Activated effector memory CD4-positive, alpha-beta T cell treated with Interleukin-2 at 50 U/mL for 16 hours (primary cell): ENCODE measurements around the gene NPPA.

Source experiments
- DNase-seq: peaks from one replicate; pipeline ENCODE4 v3.0.0-alpha.2; 2020

Gene NPPA

GRCh38 chr1:11873395-11874257, 26.0 kb upstream of the NPPA start:
- DNase-seq, result no peak

- no peak for DNase-seq
These were observed 25.0 kb upstream of the NPPA start for GRCh38 chr1:11872545-11872944.

DNA sequence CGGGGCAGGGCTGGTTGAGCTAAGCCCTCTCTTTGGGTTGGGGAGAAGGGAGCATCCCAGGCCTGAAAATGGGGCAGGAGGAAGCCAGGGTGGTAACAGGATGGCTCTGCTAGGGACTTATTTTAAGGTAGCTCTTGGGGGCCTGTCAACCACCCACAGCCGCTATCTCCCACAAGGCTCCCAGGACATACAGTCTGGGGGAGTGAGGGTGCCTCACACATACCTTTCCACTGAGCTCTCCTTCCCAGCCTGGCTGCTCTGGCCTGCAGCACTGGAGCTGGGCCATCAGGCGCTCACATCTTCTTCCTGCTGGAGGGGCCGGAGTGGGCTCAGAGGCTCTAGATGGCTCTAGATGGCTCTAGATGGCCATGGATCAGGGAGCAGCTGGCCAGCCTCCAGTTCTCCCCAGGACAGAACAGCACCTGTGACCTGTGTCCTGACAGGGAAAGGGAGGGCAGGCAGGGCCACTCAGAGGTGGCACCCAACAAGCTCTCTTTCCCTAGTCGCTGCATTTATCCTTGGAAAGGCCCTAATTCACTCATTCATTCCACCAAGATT, 22.1 kb upstream of the NPPA start:
- DNase-seq, result no peak

DNA sequence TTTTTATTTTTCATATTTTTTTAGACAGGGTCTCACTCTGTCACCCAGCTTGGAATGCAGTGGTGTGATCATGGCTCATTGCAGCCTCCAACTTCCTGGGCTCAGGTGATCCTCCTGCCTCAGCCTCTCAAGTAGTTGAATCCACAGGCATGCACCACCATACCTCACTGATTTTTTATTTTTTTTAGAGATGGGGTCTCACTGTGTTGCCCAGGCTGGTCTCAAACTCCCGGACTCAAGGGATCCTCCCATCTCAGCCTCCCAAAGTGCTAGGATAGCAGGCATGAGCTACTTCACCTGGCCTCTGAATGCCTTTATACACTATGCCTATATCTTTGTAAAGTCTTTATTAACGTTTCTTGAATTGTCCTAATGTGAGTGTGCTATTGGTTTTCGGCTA, 21.5 kb upstream of the NPPA start:
- no peak for DNase-seq

GRCh38 chr1:11868331-11868980, 20.9 kb upstream of the NPPA start:
- DNase-seq, result no peak

GRCh38 chr1:11862890-11863289, 15.3 kb upstream of the NPPA start:
- DNase-seq, result no peak

DNA sequence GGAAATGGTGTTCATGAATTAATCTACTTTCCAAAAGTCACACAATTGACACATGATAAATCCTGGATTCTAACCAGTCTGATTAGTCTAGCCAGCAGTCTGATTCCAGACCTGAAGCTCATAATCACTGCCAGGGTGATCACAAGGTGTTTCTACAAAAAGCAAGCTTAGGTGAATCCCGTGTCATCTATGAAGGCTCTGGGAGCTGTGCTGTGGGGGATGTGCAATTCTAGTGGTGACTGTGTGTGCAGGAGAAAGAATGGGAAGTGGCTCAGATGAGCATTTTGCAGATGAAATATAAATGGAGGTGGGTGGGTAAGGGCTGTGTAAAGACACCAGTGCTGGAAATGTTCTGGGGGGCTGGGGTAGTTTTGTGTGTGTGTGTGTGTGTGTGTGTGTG, 13.0 kb upstream of the NPPA start:
- DNase-seq, result no peak

GRCh38 chr1:11860083-11860482, 12.5 kb upstream of the NPPA start:
- no peak for DNase-seq

DNA sequence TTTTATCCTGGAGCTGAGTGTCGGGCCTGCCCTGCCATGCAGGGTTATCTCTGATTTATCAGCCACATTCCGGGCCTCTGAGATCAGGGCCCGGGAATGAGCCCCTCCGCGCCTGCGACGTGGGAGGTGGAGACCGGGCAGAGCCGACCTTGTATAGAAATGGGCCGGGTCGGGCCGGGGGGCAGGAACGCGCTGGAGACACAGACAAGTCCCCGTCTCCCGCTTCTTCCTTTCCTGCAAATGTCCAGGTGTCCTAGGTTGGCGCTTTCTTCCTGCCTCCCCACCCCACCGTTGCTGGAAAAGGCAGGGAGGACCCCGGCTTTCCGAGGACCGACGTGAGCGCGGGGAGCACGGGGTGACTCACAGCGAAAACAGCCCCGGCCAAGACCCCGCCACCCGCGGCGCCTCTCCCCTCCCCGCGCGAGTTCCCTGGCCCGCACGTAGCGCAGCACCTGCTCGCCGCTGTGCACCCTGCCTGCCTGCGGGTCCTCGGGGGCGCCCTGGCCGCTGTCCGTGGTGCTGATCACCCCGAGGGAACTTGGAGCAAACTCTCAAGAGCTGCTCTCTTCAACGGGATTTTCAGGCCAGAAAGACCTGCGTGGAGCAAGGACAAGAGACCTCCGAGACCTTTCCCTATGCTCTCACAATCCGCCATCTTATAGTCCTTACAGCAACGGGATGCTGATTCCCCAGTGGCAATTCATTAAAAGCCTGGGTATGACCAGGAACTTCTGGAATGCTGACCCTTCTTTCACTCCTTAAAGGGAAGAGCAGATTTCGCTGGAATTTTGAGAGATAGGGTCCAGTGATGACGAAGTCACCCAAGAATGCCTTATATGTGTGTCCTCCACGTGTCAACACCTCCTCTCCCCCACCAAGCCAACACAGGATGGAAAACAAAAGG, 11.6 kb upstream of the NPPA start:
- DNase-seq, result peak; percentile 35

GRCh38 chr1:11858613-11858967, 11.0 kb upstream of the NPPA start, which contains the start of gene NPPB:
NPPB (minus strand) TSS chr1:11858945; CDS start chr1:11858833, 112 bp downstream.
- no peak for DNase-seq

DNA sequence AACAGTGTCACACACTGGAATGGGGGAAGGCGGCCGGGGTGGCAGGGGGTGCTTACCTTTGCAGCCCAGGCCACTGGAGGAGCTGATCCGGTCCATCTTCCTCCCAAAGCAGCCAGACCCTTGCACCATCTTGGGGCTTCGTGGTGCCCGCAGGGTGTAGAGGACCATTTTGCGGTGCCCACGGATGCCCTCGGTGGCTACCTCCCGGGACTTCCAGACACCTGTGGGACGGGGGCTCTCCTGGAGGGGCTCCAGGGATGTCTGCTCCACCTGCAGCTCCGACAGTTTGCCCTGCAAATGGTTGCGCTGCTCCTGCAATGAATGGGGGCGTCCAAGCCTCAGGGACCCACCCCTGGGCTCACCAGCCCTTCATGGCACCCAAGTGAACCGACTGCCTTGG, 10.6 kb upstream of the NPPA start:
- no peak for DNase-seq

DNA sequence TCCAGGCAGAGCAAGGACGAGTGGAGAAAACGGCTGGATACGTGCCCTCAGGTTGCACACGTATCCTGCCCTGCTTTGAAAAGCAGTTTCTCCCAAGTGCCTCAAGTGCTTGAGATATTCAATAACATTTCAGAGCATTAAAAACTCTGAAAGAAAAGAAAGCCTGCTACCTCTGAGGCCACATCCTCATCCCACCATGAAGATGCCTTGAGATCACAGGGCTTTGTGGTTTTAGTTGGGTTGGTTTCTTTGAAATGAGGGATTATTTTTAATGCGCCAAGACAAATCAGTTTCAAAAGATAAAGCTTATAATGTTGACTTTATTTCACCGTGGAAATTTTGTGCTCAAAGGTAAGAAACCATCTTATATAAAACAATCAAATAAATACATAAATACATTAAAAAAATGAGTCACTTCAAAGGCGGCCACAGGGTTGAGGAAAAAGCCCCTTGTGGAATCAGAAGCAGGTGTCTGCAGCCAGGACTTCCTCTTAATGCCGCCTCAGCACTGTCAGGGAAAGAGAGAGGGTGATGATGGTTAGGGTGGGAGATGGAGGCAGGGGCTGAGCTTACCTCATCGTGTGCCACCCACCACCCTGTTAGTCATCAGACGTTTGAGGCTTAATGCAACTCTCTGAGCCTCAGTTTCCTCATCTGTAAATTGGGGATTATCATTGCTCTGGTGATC, 9.7 kb upstream of the NPPA start:
- no peak for DNase-seq

GRCh38 chr1:11856698-11857097, 9.1 kb upstream of the NPPA start:
- no peak for DNase-seq

DNA sequence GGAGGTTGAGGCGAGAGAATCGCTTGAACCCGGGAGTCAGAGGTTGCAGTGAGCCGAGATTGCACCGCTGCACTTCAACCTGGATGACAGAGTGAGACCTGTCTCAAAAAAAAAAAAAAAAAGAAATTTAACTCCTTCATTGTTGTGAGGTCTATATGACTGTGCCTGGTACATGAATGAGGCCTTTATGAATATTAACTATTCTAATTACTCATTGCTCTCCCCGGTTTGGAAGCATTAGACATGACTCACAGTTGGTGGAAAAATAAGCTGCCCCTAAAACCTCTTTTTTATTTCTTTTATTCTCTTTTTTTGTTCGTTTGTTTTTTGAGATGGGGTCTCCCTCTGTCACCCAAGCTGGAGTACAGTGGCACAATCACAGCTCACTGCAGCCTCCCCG, 7.8 kb upstream of the NPPA start:
- no peak for DNase-seq

- DNase-seq, result no peak
These were observed 6.9 kb upstream of the NPPA start for GRCh38 chr1:11854519-11854918.

GRCh38 chr1:11851180-11851579, 3.6 kb upstream of the NPPA start:
- no peak for DNase-seq

GRCh38 chr1:11850156-11850555, 2.6 kb upstream of the NPPA start:
- DNase-seq, result no peak

DNA sequence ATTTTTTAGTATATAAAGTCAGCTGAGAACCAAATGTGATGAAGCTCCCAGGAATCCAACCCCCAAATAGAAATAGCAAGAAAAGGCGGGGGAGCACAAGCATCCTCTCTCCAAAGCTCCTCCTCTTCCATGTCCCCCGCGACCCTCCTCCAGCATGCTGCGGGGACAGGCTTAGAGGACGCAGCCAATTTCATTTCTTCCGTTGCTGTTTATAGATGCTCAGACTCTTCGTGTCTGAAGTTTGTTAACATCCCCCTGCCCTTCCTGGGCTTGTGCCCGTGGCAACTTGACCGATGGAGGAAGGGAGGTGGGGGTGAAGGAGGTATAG, 754 bp upstream of the NPPA start:
- DNase-seq, result no peak

- no peak for DNase-seq
These were observed 1.8 kb downstream of the NPPA start for GRCh38 chr1:11845641-11846335.

- DNase-seq, result no peak
These were observed 5.2 kb downstream of the NPPA start for GRCh38 chr1:11842154-11843041.
